Measurements from ENCODE around the gene VSTM2B. TPM values are rescaled to one million over a fixed set of nuclear protein-coding genes. Genes with fewer than 3 reads are reported as not detected.

VSTM2B gene
- total RNA-seq, 1 experiment from 2014 or later = 0.31 TPM

GRCh38 chr19:29598496-29598895, 72.7 kb downstream of the VSTM2B start:
- Histone ChIP-seq H4K5ac (ENCODE audit: insufficient read length, low read depth, low read length) (no peak overlapping the region), H3K23me2 (ENCODE audit: insufficient read length, low read depth, low read length, poor library complexity, severe bottlenecking) (no peaks in the 10 kb centered on the region), H2BK5ac (ENCODE audit: insufficient read length, low read length) (no peak overlapping the region), H2AK5ac (ENCODE audit: insufficient read length, low read length) (no peak overlapping the region), H2BK12ac (ENCODE audit: insufficient read length, low read depth, low read length) (no peak overlapping the region), H3T11ph (ENCODE audit: low read length) (no peak overlapping the region), H2AFZ (ENCODE audit: low read length) (no peak overlapping the region), H2BK15ac (ENCODE audit: low read depth, low read length) (no peak overlapping the region), H3K4me2 (ENCODE audit: insufficient read depth, insufficient read length, low read length) (no peak overlapping the region), H3K14ac (ENCODE audit: insufficient read depth, low read length) (no peak overlapping the region), H3K56ac (ENCODE audit: insufficient read length, low read depth, low read length) (no peak overlapping the region), H2BK20ac (ENCODE audit: low read depth, low read length, poor library complexity, severe bottlenecking) (no peak overlapping the region), H4K8ac (replicated peaks; ENCODE audit: insufficient read length, low read depth, low read length) (no peak overlapping the region), H4K20me1 (ENCODE audit: control insufficient read depth, insufficient read depth, insufficient read length) (no peaks in the 10 kb centered on the region), H3K79me1 (ENCODE audit: insufficient read depth, low read depth, low read length, poor library complexity, severe bottlenecking) (no peaks in the 10 kb centered on the region), H4K91ac (ENCODE audit: insufficient read length, low read depth, low read length) (no peak overlapping the region), H3K4me1 (ENCODE audit: insufficient read depth, low read length) (peaks cover 3% of the 10 kb centered on the region; the same call in 1 of the 2 replicates), H3K23ac (ENCODE audit: insufficient read length, low read depth, low read length) (no peak overlapping the region), H3K4ac (ENCODE audit: low read depth, low read length) (no peak overlapping the region), H2BK120ac (ENCODE audit: low read depth, low read length, poor library complexity, severe bottlenecking) (no peak overlapping the region), H3K9ac (ENCODE audit: extremely low read depth, insufficient read length, low read length) (no peak overlapping the region), H3K27ac (ENCODE audit: insufficient read length, low read depth, low read length) (no peak overlapping the region), H3K9me3 (ENCODE audit: control insufficient read depth, low read depth, low read length) (no peaks in the 10 kb centered on the region), H3K79me2 (ENCODE audit: insufficient read depth, low read length) (no peaks in the 10 kb centered on the region), H3K18ac (ENCODE audit: insufficient read length, low read depth, low read length) (no peak overlapping the region), H3K27me3 (ENCODE audit: insufficient read depth, low read length) (no peaks in the 10 kb centered on the region)
- no peak for DNase-seq
- Mint-ChIP-seq H3K27me3 (ENCODE audit: low read depth) (peaks cover 58% of the 10 kb centered on the region), H3K36me3 (ENCODE audit: insufficient read depth in 1 of 3, low read depth in 3 of 3) (no peaks in the 10 kb centered on the region), H3K27ac (no peak overlapping the region), H3K4me1 (peaks cover 29 to 30% of the 10 kb centered on the region in 2 experiments), H3K4me3 (no peak overlapping the region), H3K9me3 (no peaks in the 10 kb centered on the region)
- TF ChIP-seq CTCF (conservative IDR thresholded peaks at IDR 0.05) = no peak
- whole genome bisulfite sequencing (ENCODE audit: extremely low coverage, insufficient read length, low lambda C conversion rate) = no CpG with 5 or more reads among the region's 3 CpGs
